Effector CD8-positive, alpha-beta T cell (primary cell): ENCODE results near the gene GEMIN2.
"Not testable (repeated sequence)": the region's sequence is repeated elsewhere in the genome, so short reads cannot be mapped to it uniquely, and the experiment has no call there.

Experiments
- DNase-seq: peaks from one replicate; lab custom pipeline; 2025; lab: John Stamatoyannopoulos, UW

Gene GEMIN2

DNA sequence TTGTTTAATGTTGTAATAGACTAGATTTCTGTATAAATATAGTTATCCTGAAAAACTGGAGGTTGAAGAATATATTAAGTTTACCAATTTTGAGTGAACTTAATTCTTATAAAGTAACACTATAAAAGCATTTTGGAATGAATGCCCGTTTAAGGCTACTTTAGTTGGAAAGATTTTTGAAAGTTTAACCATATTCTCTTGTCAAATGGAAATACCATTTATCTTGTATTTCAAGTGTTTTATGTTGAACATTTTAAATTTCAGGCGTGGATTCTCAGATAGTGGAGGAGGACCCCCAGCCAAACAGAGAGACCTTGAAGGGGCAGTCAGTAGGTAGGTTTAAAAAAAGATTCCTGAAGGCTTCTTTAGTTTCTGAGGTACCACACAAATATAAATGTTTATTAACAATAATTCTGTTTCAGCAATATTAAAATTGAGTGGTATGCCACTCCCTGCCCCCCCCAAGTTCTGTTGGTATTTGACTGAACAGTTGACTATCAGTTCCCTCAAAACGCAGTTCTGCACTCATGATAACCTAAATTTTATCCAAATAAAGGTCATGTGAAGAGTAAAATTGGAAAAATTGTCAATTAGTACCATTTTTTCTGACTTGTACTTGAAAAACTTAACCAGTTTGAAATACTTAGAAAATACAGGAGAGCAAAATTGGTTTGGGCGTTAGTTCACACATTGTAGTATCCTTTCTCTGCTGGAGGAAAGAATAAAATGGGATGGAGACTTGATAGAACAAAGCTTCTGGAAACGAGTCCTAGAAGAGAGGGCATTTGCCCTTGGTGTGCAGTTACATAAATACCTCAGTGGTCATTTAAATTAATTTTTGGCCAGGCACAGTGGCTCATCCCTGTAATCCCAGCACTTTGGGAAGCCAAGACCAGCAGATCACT, 62.4 kb downstream of the GEMIN2 start:
- no peak for DNase-seq

DNA sequence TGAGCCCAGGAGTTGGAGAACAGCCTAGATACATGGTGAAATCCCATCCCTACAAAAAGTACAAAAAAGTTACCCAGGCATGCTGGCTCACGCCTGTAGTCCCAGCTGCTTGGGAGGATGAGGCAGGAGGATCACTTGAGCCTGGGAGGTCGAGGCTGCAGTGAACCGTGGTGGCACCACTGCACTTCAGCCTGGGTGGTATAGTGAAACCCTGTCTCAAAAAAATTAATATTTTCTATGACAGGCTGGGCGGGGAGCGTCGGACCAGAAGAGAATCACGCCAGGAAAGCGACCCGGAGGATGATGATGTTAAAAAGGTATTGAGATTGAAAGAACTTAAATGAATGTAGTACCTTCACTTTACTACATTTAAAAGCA, 63.0 kb downstream of the GEMIN2 start:
- DNase-seq = no peak

DNA sequence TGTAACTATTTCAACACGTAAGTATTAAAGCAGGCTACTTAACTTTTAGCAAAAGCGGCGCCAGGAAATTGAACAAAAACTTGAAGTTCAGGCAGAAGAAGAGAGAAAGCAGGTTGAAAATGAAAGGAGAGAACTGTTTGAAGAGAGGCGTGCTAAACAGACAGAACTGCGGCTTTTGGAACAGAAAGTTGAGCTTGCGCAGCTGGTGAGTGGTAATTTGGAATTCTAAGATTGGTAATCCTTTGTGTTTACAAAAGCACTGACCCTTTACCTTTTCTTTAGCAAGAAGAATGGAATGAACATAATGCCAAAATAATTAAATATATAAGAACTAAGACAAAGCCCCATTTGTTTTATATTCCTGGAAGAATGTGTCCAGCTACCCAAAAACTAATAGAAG, 64.9 kb downstream of the GEMIN2 start:
- no peak for DNase-seq

DNA sequence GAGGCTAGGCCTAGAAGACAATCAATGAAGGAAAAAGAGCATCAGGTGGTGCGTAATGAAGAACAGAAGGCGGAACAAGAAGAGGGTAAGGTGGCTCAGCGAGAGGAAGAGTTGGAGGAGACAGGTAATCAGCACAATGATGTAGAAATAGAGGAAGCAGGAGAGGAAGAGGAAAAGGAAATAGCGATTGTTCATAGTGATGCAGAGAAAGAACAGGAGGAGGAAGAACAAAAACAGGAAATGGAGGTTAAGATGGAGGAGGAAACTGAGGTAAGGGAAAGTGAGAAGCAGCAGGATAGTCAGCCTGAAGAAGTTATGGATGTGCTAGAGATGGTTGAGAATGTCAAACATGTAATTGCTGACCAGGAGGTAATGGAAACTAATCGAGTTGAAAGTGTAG, 66.4 kb downstream of the GEMIN2 start:
- DNase-seq = no peak

DNA sequence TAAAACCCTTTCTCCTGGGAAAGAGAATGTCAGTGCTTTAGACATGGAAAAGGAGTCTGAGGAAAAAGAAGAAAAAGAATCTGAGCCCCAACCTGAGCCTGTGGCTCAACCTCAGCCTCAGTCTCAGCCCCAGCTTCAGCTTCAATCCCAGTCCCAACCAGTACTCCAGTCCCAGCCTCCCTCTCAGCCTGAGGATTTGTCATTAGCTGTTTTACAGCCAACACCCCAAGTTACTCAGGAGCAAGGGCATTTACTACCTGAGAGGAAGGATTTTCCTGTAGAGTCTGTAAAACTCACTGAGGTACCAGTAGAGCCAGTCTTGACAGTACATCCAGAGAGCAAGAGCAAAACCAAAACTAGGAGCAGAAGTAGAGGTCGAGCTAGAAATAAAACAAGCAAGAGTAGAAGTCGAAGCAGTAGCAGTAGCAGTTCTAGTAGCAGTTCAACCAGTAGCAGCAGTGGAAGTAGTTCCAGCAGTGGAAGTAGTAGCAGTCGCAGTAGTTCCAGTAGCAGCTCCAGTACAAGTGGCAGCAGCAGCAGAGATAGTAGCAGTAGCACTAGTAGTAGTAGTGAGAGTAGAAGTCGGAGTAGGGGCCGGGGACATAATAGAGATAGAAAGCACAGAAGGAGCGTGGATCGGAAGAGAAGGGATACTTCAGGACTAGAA, 67.0 kb downstream of the GEMIN2 start:
- DNase-seq = no peak

DNA sequence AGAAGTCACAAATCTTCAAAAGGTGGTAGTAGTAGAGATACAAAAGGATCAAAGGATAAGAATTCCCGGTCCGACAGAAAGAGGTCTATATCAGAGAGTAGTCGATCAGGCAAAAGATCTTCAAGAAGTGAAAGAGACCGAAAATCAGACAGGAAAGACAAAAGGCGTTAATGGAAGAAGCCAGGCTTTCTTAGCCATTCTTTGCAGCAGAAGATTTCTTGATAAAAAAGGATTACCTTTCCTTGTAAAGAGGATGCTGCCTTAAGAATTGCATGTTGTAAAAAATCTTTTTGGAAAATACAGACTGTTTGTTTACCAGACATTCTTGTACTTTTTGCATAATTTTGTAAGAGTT, 67.5 kb downstream of the GEMIN2 start:
- no peak for DNase-seq

DNA sequence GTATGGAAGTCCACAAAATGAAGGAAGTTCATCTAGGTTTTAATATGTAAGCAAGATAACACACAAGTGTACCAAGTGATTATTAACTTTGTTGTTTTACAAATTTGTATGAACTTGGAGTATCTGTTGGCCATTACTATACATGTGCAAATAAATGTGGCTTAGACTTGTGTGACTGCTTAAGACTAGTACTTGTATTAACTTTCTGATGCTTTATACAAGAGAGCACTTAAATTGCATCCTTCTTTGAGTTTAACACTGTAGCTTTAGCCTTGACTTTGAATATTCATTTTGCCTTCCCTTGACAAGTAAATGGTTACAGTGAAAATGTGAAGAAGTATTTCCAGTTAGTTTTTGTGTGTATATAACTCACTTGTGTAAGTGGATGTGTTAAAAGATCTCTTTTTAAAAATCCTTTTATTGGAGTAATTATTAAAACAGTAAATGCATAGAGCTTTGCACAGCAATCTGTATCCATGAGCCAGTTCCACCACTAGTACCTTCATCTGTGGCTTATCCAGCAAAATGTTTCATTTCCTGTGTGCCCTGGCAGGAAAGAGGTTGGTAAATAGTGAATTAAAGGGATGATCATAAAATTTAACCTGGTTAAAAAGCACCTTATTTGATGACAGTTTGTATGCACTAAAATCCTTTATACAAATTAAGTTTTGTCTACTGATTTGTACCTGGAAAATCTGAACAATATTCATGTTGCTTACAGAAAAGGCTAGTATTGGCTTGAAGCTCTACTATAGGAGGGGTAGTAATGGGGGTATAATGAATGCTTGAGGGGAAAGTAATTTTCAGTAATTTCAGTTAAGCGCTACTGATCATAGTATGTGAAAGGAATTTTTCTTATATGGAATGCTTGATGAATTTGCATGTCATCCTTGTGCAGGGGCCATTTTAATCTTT, 68.9 kb downstream of the GEMIN2 start:
- no peak for DNase-seq

DNA sequence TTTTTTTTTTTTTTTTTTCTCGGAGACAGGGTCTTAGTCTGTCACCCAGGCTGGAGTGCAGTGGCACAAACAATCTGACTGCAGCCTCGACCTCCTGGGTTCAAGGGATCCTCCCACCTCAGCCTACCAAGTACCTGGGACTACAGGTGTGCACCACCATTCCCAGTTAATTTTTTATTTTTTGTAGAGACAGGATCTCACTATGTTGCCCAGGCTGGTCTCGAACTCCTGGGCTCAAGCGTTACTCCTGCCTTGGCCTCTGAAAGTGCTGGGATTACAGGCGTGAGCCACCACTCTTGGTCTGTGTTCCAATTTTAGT, 69.5 kb downstream of the GEMIN2 start:
- DNase-seq = not testable (repeated sequence)

DNA sequence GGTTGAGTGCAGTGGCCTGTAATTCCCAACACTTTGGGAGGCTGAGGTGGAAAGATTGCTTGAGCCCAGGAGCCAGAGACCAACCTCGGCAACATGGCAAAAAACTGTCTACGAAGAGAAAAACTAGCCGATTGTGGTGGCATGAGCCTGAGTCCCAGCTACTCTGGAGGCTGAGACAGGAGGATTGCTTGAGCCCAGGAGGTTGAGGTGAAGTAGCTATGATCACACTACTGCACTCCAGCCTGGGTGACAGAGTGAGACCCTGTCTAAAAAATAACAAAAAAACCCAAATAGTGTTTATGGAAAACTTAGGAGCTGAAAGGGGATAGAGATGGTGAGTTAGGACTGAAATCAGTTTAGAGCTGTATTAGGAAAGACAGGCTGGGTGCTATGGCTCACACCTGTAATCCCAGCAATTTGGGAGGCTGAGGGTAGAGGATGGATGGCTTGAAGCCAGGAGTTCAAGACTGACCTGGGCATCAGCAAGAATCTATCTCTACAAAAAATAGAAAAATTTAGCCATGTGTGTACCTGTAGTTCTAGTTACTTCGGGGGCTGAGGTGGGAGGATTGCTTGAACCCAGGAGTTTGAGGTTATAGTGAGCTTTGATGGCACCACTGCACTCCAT, 70.6 kb downstream of the GEMIN2 start:
- DNase-seq = no peak

DNA sequence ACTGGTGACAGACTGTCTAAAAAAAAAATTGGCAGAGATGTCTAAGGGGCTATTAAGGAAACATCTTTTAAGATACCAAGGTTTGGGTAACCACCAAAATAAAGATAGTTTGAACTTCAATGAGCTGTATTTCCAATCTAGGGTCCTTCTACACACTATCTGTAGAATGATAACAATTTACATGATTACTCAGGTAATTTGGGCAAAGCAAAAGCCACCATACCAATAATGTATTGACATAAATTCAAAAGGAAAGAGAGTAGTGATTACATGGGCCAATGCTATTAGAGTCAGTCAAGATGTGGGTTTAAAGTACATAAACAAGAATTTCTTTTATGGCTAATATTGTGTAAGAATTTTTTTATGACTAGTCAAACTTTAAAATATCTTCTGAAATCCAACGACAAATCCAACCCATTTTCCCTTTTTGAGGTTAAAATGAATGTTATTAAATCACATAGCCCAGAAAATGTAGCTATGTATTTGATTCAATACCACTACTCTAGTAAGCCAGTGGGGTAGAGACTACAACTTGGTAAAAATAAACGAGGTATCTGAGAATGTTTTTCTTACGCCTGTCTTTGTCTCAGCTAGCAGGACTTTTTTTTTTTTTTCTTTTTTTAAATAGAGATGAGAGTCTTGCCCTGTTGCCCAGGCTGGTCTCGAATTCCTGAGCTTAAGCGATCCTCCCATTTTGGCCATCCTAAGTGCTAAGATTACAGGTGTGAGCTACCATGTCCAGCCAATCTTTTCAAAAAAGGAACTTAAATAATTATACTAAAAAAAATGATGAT, 71.3 kb downstream of the GEMIN2 start:
- DNase-seq = no peak
